ENCODE results near the gene BRSK1.

The BRSK1 gene

GRCh38 chr19:55244004-55244680, 39.7 kb upstream of the BRSK1 start:
- TF ChIP-seq CTCF (IDR thresholded peaks at IDR 0.05) (no peak), ZFX (IDR thresholded peaks at IDR 0.05; ENCODE audit: borderline replicate concordance) (no peak)
- H3K27ac ChIP-seq = no peak overlapping the region

DNA sequence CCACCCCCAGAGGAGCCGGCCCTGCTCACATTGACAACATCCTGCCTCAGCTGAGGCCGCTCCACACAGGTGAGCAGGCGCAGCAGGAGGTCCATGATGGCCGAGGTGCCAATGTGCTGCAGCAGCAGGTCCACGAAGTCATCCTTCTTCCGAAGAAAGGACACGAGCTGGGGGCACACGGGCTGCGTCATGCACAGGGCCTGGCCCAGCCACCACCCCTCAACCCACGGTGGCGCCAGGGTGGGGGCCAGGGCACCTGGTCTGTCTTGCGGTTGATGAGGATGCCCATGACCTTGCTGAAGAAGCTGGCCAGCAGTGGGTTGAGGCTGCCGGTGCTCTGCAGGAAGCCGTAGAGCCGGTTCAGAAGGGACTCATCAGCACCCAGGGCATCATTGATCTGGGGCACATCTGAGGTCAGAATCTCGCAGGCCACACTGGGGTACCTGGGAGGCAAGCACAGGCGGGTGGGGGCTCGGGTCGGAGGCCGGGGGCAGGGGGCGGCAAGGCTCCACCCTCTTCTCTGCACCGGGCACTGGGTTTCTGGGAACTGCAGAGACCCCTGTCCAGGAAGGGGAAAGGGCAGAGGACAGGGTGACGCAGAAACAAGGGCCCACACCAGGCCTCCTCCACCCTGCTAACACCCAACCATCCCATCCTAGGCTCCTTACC, 38.4 kb upstream of the BRSK1 start:
- no peak overlapping the region for H3K27ac ChIP-seq
- TF ChIP-seq CTCF (IDR thresholded peaks at IDR 0.05) (no peak), ZFX (IDR thresholded peaks at IDR 0.05; ENCODE audit: borderline replicate concordance) (no peak)

GRCh38 chr19:55246462-55247451, 37.0 kb upstream of the BRSK1 start:
- H3K27ac ChIP-seq = no peak overlapping the region

GRCh38 chr19:55247621-55248099, 36.1 kb upstream of the BRSK1 start:
- no peak for TF ChIP-seq ZFX (IDR thresholded peaks at IDR 0.05; ENCODE audit: borderline replicate concordance)
- no peak for TF ChIP-seq CTCF (IDR thresholded peaks at IDR 0.05)
- H3K27ac ChIP-seq = no peak overlapping the region

More at GRCh38 chr19:55246462-55247451, 37.0 kb upstream of the BRSK1 start:
- TF ChIP-seq ZFX (IDR thresholded peaks at IDR 0.05; ENCODE audit: borderline replicate concordance) (no peak), CTCF (IDR thresholded peaks at IDR 0.05) (no peak)

DNA sequence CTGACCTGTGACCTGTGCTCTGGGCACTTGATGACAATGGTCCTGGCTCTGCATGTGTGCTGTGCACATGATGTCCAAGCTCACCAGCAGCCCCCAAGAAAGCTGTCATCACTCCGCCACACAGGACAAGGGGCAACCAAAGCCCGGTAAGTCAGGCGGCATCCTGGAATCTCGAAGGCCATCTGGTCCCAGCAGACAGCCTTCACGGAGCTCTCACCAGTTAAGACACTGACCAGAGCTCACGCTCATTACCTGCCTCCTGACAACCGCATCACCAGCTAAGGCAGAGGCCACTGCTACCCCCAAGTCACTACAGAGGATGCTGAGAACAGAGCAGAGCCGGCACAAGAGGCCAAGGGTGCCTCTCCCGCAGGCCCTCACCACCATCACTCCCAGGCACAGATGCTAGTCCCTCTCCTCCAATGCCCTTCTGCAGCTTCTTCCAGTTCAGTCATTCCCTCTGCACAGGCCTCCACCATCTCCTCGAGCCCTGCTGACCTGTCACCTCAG, 35.6 kb upstream of the BRSK1 start:
- no peak overlapping the region for H3K27ac ChIP-seq
- no peak for TF ChIP-seq CTCF (IDR thresholded peaks at IDR 0.05)
- no peak for TF ChIP-seq ZFX (IDR thresholded peaks at IDR 0.05; ENCODE audit: borderline replicate concordance)

DNA sequence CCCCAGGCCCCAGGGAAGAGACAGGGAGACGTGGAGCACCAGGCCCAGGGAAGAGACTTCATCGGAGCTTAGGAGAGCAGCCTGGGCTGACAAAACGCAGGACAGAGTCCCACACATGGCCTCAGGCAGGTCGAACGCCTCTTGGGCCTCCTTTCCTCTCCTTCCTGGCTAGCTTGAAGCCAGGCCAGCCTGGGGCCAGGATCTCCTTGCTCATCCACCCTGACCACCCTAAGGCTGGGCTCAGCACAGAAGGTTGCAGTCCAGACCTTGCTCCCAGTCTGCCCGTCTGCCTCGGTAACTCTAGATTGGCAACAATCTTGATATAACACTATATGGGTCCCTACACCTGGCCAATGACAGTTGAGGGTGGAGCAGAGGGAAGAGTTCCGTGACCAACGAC, 35.1 kb upstream of the BRSK1 start:
- H3K27ac ChIP-seq = no peak overlapping the region
- TF ChIP-seq ZFX (IDR thresholded peaks at IDR 0.05; ENCODE audit: borderline replicate concordance) = no peak
- TF ChIP-seq CTCF (IDR thresholded peaks at IDR 0.05) = no peak

Measured in 22Rv1 (cell line).